NCI-H345 (cell line): Measurements from ENCODE around the gene FURIN.
"Not testable (repeated sequence)": the region's sequence is repeated elsewhere in the genome, so short reads cannot be mapped to it uniquely, and the experiment has no call there.

ENCODE experiments used
- DNase-seq: peaks from one replicate; lab custom pipeline; 2025; lab: John Stamatoyannopoulos, UW

The FURIN gene

DNA sequence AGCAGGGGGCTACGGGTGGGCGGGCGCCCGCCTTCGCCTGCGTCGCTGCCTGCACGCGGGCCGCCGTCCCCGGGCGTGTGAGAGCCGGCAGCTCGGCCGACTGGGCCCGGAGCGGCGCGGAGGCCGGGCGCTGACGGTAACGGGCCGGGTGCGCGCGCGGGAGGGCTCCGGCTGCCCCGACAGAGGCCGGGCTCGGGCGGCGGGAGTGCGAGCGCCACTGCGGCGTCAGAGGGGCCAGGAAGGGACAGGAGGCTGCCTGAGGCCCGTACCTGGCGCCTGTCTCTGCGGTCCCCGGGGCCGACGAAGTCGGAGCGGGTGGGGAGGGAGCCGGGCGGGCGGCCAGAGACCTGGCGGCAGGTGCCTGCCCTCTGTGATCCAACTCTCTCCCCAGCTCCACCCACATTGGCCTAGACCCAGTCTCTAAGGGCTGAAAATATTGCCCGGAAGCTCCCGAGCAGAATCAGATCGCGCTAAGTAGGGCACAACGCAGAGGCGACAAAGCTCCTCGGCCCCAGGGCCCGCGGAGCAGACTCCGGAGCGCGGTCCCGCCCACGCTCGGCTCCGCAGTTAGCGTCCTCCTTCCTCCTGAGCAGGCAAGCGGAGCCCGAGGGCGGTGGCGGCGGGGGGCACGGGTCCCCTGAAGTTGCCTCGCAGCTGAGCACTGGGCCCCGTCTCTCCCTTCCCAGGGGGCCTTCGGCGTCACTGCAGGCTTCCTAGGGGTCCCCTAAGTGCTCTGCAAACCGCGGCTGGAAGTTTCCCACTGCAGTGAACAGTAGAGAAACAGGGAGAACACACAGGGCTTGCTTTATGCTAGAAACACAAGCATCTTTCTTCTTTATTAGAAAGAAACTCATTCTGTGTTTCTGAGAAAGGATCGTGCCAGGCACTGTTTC is 34.7 kb downstream of the FURIN start, which contains the start of gene MAN2A2:
Gene MAN2A2, plus strand, starts transcription at position 463 of the 893 bp plus-strand sequence. CDS start 906 bp downstream, outside the sequence.
- DNase-seq = peak; percentile 38

DNA sequence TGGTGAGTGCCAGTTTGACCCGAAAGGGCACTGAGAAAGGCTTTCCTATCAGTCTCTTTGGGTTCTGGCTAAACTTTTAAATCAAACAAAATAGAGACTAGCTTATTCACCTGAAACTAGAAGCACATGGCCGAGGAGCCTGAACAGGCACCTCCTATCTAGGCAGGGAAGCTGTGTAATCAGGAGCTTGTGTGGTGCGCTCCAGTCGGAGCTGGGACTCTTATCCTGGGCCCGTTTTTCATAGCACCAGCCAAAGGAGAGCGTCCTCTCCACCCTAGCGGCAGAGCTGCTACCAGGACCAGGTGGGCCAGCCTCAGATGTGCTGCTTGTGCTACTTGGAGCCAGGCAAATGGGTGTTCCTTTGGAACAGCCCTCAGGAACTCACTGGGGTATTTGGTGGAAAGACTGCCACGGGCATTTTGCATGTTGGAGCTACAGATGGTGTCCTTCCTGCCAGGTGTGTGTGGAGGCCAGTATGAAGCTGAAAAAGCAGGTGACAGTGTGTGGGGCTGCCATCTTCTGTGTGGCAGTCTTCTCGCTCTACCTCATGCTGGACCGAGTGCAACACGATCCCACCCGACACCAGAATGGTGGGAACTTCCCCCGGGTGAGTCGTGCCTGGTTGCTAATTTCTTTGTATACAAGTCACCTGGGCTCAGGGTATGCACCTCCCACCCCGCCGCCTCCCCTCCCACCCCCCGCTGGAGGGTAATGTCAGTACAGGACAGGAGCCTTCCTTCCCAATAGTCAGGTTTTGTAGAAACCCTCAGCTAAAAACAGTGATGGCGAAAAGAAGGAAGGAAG is 35.5 kb downstream of the FURIN start:
- DNase-seq = peak; percentile 16

DNA sequence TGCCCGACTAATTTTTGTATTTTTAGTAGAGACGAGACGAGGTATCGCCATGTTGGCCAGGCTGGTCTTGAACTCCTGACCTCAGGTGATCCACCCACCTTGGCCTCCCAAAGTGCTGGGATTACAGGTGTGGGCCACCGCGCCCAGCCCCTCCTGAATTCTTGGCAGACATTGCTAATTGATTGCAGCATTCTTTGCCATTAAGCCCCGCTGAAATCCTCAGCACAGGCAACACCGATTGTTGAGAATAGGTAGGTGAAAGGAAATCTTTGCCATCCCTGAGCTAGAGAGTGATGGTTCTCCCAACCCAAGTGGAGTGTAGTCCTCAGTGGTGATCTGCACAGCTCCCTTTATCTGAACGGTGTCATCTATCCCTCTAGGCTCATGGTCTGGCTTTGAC is 36.4 kb downstream of the FURIN start:
- DNase-seq = no peak

DNA sequence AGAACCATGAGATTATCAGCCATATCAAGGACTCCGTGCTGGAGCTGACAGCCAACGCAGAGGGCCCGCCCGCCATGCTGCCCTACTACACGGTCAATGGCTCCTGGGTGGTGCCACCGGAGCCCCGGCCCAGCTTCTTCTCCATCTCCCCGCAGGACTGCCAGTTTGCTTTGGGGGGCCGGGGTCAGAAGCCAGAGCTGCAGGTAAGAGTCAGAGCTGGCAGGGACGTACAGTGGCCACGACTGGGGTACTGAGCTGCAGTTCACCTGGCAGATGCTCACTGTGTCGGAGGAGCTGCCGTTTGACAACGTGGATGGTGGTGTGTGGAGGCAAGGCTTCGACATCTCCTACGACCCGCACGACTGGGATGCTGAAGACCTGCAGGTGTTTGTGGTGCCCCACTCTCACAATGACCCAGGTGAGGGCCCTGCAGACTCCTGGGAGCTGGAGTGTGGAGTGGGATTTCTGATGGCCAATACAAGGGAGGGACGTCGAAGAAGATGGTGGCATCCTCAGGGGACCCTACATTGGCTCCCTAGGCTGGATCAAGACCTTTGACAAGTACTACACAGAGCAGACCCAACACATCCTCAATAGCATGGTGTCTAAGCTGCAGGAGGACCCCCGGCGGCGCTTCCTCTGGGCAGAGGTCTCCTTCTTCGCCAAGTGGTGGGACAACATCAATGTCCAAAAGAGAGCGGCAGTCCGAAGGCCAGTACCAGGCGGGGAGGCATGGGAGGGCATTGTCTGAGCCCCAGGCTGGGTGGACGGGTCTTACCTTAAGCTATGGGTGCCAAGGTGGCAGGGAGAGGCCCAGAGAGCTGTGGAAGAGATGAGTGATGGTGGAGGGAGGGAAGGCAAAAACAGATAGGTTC is 37.2 kb downstream of the FURIN start:
- DNase-seq = no peak

DNA sequence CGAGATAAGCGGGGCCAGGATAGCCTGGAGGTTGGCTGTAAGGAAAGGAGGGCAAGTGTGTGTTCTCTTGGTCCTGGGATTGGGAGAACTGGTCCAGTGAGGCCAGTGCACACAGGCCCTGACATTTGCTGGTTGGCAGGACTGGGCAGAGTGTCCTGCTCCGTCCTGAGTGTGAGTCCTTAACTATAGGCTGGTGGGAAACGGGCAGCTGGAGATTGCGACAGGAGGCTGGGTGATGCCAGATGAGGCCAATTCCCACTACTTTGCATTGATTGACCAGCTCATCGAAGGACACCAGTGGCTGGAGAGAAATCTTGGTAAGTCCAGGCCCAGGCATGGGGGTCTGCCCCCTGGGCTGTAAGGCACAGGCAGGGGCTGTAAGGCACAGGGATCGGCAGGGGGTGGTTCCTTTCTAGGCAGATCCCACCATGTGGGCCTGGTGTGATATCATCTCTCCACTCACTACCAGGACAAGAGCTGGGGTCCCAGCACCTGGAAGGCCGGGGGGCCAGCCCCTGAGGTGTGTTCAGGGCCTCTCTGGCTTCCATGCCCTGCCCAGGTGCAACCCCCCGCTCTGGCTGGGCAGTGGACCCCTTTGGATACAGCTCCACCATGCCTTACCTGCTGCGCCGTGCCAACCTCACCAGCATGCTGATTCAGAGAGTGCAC is 37.9 kb downstream of the FURIN start:
- DNase-seq = no peak

DNA sequence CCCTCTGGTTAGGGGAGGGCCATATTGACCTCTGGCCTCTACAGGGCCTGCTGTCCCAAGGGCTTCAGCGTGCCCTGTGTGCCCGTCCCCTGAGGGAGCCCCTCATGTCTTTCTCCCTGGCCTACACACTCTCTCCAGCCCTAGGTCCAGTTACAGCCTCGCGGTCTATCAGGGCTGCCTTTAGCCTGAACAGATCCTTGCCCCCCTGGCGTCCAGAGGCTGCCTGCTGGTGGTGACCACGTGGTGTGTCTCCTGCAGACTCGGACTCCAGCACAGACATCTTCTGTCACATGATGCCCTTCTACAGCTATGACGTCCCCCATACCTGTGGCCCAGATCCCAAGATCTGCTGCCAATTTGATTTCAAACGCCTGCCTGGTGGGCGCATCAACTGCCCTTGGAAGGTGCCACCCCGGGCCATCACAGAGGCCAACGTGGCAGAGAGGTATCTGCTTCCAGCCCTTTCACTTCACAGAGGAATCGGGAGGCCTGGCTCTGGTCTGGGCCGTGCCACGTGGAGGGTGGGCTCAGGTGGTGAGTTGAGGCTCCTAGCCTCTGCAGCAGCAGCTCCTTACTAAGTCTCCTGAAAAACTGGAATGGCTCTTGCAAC is 38.8 kb downstream of the FURIN start:
- DNase-seq = no peak

DNA sequence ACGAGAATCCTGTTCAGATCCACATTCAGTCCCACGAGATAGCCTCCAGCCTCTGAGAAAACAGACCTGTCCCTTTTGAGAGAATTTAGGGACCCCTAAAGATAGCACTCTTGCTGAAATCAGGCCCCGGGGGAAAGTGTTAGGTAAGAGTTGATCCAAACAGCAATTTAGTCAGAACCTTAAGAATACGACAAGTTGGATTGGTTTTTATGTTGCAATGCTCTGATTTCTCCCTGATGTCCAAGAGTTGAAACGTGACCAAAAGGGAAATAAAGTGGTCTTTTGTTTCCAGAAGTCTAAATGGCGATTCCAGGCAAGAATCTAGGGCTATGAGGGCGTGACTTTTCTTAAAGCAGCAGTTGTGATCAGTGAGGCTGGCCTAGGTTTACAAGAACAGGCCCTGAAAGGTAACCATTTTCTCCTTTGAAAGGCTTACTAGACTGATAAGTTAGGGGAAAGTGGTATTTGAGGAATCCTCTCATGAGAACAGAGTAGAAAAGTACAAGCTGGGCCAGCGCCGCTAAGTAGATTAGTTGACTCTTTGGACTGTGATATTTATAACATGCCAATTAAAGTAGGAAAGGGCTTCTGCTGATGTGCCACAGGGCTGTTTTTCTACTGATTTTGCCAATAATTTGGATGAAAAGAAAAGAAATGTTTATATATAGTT is 39.6 kb downstream of the FURIN start:
- no peak for DNase-seq

DNA sequence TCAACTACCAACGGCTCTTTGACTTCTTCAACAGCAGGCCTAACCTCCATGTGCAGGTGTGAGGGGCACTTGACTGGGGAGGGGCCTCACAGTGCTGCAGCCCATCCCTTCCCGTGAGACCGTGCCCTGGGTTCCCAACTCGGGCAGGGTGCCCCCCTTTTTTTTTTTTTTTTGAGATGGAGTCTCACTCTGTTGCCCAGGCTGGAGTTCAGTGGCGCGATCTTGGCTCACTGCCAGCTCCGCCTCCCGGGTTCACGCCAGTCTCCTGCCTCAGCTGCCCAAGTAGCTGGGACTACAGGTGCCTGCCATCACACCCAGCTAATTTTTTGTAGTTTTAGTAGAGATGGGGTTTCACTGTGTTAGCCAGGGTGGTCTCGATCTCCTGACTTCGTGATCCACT is 41.1 kb downstream of the FURIN start:
- not testable (repeated sequence) for DNase-seq

DNA sequence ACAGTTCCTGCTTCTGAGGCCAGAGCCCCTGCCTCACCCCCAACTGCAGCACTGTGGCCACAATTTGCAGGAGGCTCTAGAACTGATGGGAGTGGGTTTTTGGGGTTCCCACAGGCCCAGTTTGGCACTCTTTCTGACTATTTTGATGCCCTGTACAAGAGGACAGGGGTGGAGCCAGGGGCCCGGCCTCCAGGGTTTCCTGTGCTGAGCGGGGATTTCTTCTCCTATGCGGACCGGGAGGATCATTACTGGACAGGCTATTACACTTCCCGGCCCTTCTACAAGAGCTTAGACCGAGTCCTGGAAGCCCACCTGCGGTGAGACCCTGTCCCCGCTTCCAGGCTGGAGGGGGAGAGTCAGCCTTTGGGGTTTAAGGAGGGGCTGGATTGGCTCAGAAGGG is 41.6 kb downstream of the FURIN start:
- no peak for DNase-seq

DNA sequence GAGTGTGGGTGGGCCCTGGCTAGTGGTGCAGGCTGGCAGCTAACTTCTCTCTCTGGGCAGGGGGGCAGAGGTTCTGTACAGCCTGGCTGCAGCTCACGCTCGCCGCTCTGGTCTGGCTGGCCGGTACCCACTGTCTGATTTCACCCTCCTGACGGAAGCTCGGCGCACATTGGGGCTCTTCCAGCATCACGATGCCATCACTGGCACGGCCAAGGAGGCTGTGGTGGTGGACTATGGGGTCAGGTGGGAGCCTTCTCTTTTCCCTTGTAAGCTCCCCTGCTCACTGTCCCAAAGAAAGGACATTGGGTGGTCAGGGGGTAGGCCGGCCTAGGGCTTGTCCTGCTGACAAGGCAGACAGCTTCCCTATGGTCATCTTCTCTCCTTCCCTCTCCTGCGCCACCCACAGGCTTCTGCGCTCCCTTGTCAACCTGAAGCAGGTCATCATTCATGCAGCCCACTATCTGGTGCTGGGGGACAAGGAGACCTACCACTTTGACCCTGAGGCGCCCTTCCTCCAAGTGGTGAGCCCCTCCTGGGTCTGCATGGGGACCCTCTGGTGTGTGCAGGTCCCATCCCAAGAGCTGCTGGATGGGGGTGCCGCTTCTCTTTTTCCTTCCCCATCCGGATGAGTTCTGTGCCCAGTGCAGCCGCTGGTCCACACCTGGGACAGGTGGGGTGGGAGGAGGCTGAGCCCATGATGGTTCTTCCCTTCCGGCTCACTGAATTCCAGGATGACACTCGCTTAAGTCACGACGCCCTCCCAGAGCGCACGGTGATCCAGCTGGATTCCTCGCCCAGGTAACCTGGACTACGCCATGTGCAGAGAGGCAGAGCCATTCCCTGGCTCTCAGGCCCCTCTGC is 42.3 kb downstream of the FURIN start:
- no peak for DNase-seq

DNA sequence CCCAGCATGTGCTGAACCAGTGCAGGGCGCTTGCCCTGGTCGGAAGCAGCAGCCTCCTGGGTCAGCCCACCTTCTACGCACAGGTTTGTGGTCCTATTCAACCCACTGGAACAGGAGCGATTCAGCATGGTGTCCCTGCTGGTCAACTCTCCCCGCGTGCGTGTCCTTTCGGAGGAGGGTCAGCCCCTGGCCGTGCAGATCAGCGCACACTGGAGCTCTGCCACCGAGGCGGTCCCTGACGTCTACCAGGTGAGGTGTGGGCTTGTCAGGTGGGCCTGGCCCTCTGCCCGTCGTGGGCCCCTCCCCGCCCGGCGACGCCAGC is 42.9 kb downstream of the FURIN start:
- DNase-seq = no peak

DNA sequence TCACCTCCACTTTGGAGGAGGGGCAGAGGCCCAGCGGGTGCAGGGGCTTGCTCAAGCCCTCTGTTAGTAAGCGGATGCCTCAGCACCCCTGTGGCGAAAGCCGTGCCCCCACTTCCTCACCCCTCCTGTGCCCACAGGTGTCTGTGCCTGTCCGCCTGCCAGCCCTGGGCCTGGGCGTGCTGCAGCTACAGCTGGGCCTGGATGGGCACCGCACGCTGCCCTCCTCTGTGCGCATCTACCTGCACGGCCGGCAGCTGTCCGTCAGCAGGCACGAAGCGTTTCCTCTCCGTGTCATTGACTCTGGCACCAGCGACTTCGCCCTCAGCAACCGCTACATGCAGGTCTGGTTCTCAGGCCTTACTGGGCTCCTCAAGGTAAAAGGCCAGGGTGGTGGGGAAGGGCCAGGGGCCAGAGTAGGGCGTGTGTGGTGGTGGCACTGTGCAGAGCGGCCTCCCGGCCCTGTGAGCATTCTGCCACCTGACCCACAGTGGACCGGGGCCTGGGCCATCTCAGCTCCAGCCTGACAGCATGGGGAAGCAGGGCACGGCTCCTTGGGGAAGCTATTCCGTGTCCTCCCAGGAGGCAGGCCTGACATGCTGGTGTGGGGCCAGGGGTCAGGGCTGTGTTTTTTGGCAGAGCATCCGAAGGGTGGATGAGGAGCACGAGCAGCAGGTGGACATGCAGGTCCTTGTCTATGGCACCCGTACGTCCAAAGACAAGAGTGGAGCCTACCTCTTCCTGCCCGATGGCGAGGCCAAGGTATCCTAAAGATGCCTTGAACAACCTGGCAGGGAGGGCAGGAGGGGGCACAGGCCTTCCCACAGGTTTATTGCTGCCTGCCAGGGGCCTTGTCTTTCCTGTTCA is 43.8 kb downstream of the FURIN start:
- no peak for DNase-seq

DNA sequence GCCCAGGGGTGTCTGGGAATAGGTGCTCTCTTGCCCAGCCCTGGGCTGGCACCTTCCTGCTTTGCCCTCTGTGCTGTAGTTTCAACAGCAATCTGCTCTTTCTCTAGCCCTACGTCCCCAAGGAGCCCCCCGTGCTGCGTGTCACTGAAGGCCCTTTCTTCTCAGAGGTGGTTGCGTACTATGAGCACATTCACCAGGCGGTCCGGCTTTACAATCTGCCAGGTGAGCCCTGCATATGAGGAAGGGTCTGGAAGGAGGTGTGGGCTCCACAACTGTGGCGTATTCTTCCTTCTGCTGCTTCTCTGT is 44.3 kb downstream of the FURIN start:
- no peak for DNase-seq

DNA sequence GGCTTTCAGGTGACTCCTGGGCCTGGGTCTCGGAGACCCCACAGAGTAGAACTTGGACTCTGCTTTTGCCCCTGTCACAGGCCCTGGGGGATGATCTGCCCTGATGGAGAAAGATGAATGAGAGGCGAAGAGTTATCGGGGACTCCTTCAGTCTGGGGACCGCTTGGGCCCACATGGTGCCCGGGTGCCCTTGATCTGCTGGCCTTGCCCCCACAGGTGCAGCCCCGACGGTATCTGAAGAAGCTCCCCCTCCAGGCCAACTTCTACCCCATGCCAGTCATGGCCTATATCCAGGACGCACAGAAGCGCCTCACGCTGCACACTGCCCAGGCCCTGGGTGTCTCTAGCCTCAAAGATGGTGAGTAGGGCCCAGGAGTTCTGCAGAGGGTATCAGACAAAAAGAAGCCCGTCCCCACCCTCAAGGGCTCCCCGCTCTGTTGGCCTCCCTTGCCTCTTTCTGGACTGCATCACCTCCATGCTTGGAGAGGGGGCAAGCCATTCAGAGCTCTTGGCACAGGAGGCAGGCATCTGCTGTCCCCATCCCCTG is 45.1 kb downstream of the FURIN start:
- no peak for DNase-seq

DNA sequence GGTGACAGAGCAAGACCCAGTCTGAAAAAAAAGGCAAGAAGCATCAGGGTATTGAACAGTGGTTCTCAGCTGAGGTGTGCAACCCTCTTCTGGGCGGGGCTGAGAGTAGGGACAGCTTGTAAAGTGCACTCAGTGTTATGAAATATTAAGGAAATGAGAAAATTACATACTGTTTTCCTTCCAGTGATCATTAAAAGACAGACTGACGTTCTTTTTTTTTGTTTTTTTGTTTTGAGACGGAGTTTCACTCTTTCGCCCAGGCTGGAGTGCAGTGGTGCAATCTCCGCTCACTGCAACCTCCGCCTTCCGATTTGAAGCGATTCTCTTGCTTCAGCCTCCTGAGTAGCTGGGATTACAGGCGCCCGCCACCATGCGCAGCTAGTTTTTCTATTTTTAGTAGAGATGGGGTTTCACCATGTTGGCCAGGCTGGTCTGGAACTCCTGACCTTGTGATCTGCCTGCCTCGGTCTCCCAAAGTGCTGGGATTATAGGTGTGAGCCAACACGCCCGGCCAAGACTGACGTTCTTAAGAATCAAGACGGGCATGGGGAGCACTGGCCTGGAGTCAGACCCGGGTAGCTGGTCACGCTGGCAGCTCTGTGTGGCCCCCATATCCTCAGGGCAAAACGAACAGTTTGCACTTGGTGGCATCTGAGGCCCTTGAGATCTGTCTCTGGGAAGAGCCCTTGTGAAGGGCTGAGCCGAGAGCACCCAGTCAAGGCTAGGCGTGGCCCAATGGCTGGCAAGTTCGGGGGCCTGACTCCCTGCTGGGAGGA is 46.1 kb downstream of the FURIN start:
- no peak for DNase-seq

DNA sequence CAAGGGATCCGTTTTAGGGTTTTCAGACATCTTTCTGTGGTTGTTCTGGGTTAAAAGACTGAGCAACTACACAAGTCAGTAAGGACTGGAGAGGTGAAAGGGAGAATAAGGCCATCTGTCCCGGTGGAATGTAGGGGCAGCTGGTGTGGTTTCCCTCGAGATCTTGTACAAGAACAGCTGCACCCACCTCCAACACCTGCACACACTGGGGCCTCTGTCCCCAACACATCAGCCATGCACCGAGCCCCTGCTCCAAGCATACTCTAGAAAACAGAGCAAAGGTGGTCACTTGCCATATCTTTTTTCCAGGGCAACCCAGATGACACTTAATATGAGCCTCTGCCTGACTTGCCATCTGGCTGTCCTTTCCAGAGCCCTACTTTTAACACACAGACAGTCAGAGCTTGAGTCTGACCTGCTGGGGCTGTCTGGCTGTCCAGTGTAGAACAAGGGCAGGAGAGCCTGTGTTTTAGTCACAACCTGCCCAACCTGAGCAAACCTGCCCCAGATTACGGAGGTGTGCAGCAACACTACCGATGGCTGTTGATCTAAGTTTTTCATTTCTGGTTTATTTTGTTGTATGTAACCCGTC is 46.9 kb downstream of the FURIN start:
- DNase-seq = no peak

DNA sequence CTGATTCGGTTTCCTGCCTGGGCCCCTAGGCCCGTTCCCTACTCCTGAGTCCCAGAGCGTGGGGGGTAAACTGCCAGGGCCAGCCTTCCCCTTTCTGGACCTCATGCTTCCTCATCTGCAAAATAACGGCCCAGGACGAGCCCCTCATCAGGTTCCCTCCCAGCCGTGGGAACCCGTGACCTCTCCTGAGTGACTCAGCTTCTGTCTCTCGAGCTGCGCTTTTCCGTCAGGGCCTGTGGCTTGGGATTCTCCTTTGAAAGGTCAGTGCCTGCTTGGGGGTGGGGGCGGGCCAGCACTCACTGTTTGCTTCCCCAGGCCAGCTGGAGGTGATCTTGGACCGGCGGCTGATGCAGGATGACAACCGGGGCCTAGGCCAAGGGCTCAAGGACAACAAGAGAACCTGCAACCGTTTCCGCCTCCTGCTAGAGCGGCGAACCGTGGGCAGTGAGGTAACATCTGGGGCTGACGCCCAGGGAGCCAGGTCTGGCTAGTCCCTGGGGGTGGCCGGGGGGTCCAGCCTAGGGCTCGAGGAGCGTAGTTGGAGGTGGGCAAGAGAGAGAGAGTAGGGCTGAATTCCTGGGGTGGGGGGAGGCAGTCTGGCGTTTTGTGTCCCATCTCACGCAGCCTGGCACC is 47.5 kb downstream of the FURIN start:
- DNase-seq = no peak
